ENCODE results near the gene UVRAG. TPM values are rescaled to one million over a fixed set of nuclear protein-coding genes. Genes with fewer than 3 reads are reported as not detected.
"Not testable (repeated sequence)": the region's sequence is repeated elsewhere in the genome, so short reads cannot be mapped to it uniquely, and the experiment has no call there.

UVRAG gene
- polyA plus RNA-seq, 6 donors from 2014 or later = 39.6 to 94.0 (median 70.8) TPM

GRCh38 chr11:76060475-76061036 lies 245.5 kb downstream of the UVRAG start:
- not testable (repeated sequence) for ATAC-seq (ENCODE audit: low read depth in 2 of 2); H3K27me3 Mint-ChIP-seq; DNase-seq; H3K9me3 Mint-ChIP-seq; H3K4me3 Mint-ChIP-seq
- Mint-ChIP-seq H3K4me1 (peaks cover 6 to 20% (median 16%) of the 10 kb centered on the region in 3 donors), H3K36me3 (peaks cover 6 to 14% of the 10 kb centered on the region in 2 donors), H3K27ac (peak overlapping the region in 1 of 6 donors; percentile 54)

DNA sequence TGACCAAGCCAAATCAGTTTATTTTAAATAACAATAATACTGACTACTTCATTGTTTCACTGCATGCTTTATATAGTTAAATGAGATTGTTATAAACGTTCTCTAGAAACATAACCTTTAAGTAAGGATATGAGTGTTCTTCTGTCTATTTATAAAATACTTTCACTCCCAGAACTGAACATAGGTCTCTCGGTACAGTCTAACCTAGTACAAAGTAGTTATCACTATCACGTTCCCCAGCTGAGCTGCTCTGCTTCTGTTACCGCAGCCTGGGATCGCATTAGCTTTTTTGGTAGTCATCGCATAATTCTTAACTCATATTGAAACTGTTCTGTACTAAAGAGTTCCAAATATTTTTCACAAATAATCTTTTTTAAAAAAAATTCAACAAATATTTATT lies 247.7 kb downstream of the UVRAG start:
- Mint-ChIP-seq H3K27me3 (no peaks in the 10 kb centered on the region), H3K27ac (peak overlapping the region in 1 of 6 donors; percentile 16), H3K9me3 (no peaks in the 10 kb centered on the region), H3K4me3 (no peak overlapping the region), H3K36me3 (peaks cover 21 to 22% of the 10 kb centered on the region in 2 donors), H3K4me1 (peaks cover 2 to 9% (median 7%) of the 10 kb centered on the region in 3 donors)
- DNase-seq (no peak), ATAC-seq (ENCODE audit: low read depth in 2 of 2) (no peak)

- no peak overlapping the region for H3K4me3 Mint-ChIP-seq
- peaks cover 20 to 27% of the 10 kb centered on the region in 2 donors for H3K36me3 Mint-ChIP-seq
- peaks cover 0 to 7% (median 4%) of the 10 kb centered on the region in 3 donors for H3K4me1 Mint-ChIP-seq
- H3K27me3 Mint-ChIP-seq = no peaks in the 10 kb centered on the region
- H3K9me3 Mint-ChIP-seq = no peaks in the 10 kb centered on the region
- ATAC-seq (ENCODE audit: low read depth in 2 of 2) (no peak), DNase-seq (no peak)
- H3K27ac Mint-ChIP-seq = peak overlapping the region in 1 of 6 donors; percentile 10
Observed at GRCh38 chr11:76064192-76064591, 249.2 kb downstream of the UVRAG start.

DNA sequence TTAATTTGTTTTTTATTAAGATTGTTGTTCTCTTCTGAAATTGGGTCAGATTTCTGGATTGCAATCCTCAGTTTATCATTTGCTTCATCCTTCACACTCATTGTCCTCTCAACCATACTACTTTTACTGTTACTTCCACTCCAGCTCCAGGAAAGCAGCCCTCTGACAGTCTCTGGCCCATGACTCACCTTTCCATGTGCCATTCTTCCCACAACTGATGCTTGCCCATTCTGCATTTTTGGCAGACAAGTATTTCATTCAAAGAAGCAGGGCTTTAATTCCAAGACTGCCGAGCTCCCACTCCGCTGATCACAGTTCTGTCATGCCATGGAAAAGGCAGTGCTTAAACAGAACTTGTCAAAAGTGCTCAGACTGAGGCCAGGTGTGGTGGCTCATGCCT lies 252.1 kb downstream of the UVRAG start:
- no peak for ATAC-seq (ENCODE audit: low read depth in 2 of 2)
- H3K4me1 Mint-ChIP-seq = peaks cover 20 to 29% (median 20%) of the 10 kb centered on the region in 3 donors
- H3K27me3 Mint-ChIP-seq = no peaks in the 10 kb centered on the region
- H3K9me3 Mint-ChIP-seq = no peaks in the 10 kb centered on the region
- no peak overlapping the region for H3K4me3 Mint-ChIP-seq
- H3K36me3 Mint-ChIP-seq = peaks cover 33 to 35% of the 10 kb centered on the region in 2 donors
- H3K27ac Mint-ChIP-seq = peak overlapping the region in 2 of 6 donors; percentile 14 to 28
- no peak for DNase-seq

- Mint-ChIP-seq H3K4me3 (no peak overlapping the region), H3K36me3 (peaks cover 32 to 33% of the 10 kb centered on the region in 2 donors), H3K27ac (peak overlapping the region in 1 of 6 donors; percentile 53), H3K27me3 (no peaks in the 10 kb centered on the region), H3K4me1 (peaks cover 22 to 34% (median 28%) of the 10 kb centered on the region in 3 donors), H3K9me3 (no peaks in the 10 kb centered on the region)
- DNase-seq (no peak), ATAC-seq (ENCODE audit: low read depth in 2 of 2) (no peak)
Observed at GRCh38 chr11:76069001-76069400, 254.0 kb downstream of the UVRAG start.

DNA sequence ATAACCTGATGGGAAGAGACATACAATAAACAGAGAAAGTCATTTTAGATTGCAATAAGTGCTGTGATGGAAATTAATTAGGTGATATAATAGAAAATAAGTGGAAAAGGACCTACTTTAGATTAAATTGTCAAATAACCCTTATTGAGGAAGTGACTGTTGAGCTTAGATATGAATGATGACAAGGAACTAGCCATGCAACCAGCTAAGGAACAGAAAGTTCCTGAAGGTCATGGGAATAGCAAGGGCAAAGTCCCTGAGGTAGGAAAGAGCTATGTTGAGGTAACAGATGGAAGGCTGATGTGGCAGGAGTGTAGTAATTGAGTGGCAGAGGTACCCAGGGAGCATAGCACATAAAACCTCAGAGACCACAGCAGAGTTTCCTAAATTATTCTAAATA lies 256.1 kb downstream of the UVRAG start:
- peaks cover 36 to 54% (median 45%) of the 10 kb centered on the region in 3 donors for H3K4me1 Mint-ChIP-seq
- H3K4me3 Mint-ChIP-seq = no peak overlapping the region
- no peaks in the 10 kb centered on the region for H3K27me3 Mint-ChIP-seq
- DNase-seq = no peak
- H3K9me3 Mint-ChIP-seq = peaks cover 0 to 6% (median 0%) of the 10 kb centered on the region in 7 donors
- H3K36me3 Mint-ChIP-seq = peaks cover 36 to 38% of the 10 kb centered on the region in 2 donors
- ATAC-seq (ENCODE audit: low read depth in 2 of 2) = no peak
- peak overlapping the region in 4 of 6 donors; percentile 29 to 83 (median 70) for H3K27ac Mint-ChIP-seq

DNA sequence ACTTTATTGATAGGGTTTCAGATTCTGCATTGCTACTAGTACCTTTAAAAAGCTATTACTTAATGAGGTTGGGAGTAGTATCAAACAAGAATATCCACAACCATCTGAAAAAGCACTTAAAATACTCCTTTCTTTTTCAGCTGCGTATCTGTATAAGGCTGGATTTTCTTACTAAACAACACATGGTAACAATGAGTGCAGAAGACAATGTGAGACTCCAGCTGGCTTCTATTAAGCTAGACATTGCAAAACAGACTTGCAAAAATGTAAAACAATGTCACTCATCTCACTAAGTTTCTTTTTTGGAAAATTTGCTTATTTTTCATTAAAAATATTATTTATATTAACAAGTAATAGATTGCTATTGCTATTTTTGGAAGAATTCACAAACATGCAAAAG lies 258.7 kb downstream of the UVRAG start:
- Mint-ChIP-seq H3K4me3 (no peak overlapping the region), H3K9me3 (peaks cover 0 to 8% (median 0%) of the 10 kb centered on the region in 7 donors), H3K4me1 (peaks cover 41 to 70% (median 58%) of the 10 kb centered on the region in 3 donors), H3K27ac (no peak overlapping the region), H3K36me3 (peaks cover 29 to 34% of the 10 kb centered on the region in 2 donors), H3K27me3 (no peaks in the 10 kb centered on the region)
- ATAC-seq (ENCODE audit: low read depth in 2 of 2) (no peak), DNase-seq (no peak)

DNA sequence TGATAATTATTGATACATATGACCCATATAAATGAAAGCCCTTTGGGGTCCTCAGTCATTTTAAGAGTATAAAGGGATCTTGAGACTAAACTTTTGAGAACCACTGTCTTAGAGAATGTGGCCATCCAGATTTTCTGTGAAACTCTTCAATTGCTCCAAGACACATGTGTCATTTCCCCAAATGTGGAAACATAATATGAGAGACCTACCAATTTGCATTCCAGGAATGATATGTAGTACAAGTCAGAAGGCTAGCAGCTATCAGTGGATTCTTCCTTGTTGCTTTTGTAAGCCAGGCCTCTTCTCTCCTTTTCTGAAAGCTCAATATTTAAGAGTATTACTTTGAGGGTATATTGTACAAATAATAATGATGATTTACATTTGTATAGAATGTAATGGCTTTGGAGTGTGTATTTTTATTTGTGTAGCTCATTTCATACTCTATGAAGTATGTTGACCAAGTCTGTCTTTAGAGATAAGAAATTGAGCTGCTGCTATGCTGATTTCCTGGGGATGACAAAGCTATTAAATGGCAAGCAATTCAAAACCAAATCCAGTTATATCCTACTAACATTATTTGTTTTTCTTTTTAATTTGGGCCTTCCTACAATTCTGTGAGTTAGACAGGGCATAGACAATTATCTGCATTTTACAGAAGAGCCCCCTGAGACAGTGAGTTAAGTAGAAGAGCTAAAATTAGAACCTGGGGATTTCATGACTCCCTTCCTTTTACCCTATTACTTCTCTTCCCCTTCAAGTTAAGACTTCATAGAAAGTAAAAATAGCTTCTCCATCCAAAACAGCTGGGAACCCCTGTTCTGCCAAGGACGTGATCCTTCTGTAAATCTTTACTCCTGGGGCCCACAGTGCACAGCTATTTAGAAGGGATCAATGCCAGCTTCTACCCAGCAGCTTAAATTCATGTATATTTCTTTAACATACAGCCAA lies 259.4 kb downstream of the UVRAG start:
- Mint-ChIP-seq H3K27me3 (no peaks in the 10 kb centered on the region), H3K27ac (peak overlapping the region in 5 of 6 donors; percentile 13 to 88 (median 64)), H3K9me3 (peaks cover 0 to 8% (median 0%) of the 10 kb centered on the region in 7 donors), H3K36me3 (peaks cover 28 to 32% of the 10 kb centered on the region in 2 donors), H3K4me1 (peaks cover 41 to 76% (median 58%) of the 10 kb centered on the region in 3 donors), H3K4me3 (peak overlapping the region in 1 of 8 donors; percentile 3)
- DNase-seq (no peak), ATAC-seq (ENCODE audit: low read depth in 2 of 2) (no peak)

DNA sequence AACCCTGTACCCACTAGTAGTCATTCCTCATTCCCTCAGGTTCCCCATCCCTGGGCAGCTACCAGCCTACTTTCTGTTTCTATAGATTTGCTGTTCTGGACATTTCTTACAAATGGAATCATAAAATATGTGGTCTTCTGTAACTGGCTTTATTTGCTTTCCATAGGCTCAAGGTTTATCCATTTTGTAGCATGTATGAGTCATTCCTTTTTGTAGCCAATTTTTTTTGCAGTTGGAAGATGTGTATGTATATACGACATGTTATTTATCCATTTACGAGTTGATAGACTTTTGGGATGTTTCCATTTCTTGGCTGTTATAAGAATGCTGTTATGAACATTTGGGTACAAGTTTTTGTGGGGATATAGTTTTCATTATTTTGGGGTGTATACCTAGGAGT lies 260.7 kb downstream of the UVRAG start:
- Mint-ChIP-seq H3K4me1 (peaks cover 40 to 76% (median 53%) of the 10 kb centered on the region in 3 donors), H3K9me3 (peaks cover 0 to 8% (median 0%) of the 10 kb centered on the region in 7 donors), H3K27me3 (no peaks in the 10 kb centered on the region), H3K4me3 (peak overlapping the region in 3 of 8 donors; percentile 4 to 31 (median 6)), H3K27ac (peak overlapping the region in 3 of 6 donors; percentile 26 to 81 (median 57)), H3K36me3 (peaks cover 21 to 25% of the 10 kb centered on the region in 2 donors)
- DNase-seq (no peak), ATAC-seq (ENCODE audit: low read depth in 2 of 2) (no peak)

- Mint-ChIP-seq H3K27ac (peak overlapping the region in 5 of 6 donors; percentile 18 to 60 (median 39)), H3K4me1 (peaks cover 37 to 71% (median 48%) of the 10 kb centered on the region in 3 donors)
Observed at GRCh38 chr11:76076253-76076652, 261.2 kb downstream of the UVRAG start.

DNA sequence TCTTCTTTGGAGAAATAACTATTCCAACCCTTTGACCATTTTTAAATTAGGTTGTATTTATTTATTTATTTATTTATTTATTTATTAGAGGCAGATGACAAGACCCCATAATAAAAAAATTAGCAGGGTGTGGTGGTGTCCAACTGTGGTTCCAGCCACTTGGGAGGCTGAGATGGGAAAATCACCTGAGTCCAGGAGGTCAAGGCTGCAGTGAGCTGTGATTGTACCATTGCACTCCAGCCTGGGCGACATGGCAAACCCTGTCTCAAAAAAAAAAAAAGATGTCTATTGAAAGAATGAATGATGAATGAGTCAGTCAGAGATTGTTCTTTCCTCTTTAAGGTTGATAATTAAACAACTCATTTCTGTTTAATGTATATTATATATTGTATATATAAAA lies 261.7 kb downstream of the UVRAG start:
- no peak for ATAC-seq (ENCODE audit: low read depth in 2 of 2)
- no peak for DNase-seq
- Mint-ChIP-seq H3K36me3 (peaks cover 11 to 23% of the 10 kb centered on the region in 2 donors), H3K27me3 (no peaks in the 10 kb centered on the region), H3K27ac (peak overlapping the region in 1 of 6 donors; percentile 26), H3K9me3 (peaks cover 0 to 8% (median 0%) of the 10 kb centered on the region in 7 donors), H3K4me1 (peaks cover 32 to 66% (median 43%) of the 10 kb centered on the region in 3 donors), H3K4me3 (no peak overlapping the region)

More at GRCh38 chr11:76076253-76076652, 261.2 kb downstream of the UVRAG start:
- DNase-seq; ATAC-seq (ENCODE audit: low read depth in 2 of 2); H3K27me3 Mint-ChIP-seq; H3K9me3 Mint-ChIP-seq: not testable (repeated sequence)
- peaks cover 16 to 25% of the 10 kb centered on the region in 2 donors for H3K36me3 Mint-ChIP-seq
- H3K4me3 Mint-ChIP-seq = peak overlapping the region in 3 of 8 donors; percentile 2 to 60 (median 31)

DNA sequence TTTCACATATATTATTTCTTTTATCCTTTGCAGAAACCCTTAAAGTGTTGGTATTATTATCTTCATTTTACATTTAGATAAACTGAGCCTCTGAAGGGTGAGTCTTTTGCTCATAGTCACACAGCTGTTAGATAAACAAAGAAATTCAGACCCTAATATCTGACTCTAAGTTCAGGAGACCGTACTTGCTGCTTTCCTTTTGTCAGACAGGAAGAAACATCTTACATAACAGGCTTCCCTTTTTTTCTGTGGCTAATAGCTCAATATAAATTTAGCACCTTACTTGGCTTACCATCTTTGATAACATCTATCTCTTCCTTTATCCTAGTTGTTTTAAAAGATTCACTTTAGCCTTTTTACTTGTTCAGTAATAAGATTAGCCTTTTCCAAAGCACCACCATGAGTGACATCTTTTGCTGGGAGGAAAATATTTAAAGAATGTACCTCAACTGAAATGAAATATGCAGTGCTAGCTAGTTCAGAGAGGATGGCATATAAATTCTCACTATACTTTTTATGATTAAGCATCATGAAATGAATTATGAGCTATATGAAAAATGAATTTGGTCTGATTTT lies 262.7 kb downstream of the UVRAG start:
- H3K27ac Mint-ChIP-seq = peak overlapping the region in 3 of 6 donors; percentile 53 to 75 (median 72)
- H3K4me3 Mint-ChIP-seq = peak overlapping the region in 5 of 8 donors; percentile 9 to 66 (median 43)
- DNase-seq = peak; percentile 2

DNA sequence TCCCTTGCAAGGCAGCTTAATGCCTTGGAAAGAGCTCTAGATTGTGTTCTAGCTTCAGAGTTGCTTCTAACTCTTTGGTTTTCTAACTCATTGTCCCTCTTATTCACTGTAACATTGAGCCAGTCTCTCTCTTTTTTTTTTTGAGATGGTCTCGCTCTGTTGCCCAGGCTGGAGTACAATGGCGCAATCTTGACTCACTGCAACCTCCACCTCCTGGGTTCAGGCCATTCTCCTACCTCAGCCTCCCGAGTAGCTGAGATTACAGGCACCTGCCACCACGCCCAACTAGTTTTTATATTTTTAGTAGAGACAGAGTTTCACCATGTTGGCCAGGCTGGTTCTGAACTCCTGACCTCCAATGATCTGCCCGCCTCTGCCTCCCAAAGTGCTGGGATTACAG lies 266.1 kb downstream of the UVRAG start:
- not testable (repeated sequence) for H3K9me3 Mint-ChIP-seq; H3K27me3 Mint-ChIP-seq; H3K4me3 Mint-ChIP-seq; ATAC-seq (ENCODE audit: low read depth in 2 of 2); DNase-seq
- peaks cover 4 to 15% of the 10 kb centered on the region in 2 donors for H3K36me3 Mint-ChIP-seq
- peaks cover 15 to 32% (median 19%) of the 10 kb centered on the region in 3 donors for H3K4me1 Mint-ChIP-seq
- H3K27ac Mint-ChIP-seq = peak overlapping the region in 3 of 6 donors; percentile 42 to 70 (median 42)

More for the DNA sequence above, 262.7 kb downstream of the UVRAG start:
- Mint-ChIP-seq H3K9me3 (peaks cover 0 to 8% (median 0%) of the 10 kb centered on the region in 7 donors), H3K27me3 (no peaks in the 10 kb centered on the region), H3K4me1 (peaks cover 26 to 58% (median 35%) of the 10 kb centered on the region in 3 donors), H3K36me3 (peaks cover 10 to 20% of the 10 kb centered on the region in 2 donors)
- peak; percentile 61 to 67 for ATAC-seq (ENCODE audit: low read depth in 2 of 2)
